ENCODE data around the gene TAGAP.

DNA sequence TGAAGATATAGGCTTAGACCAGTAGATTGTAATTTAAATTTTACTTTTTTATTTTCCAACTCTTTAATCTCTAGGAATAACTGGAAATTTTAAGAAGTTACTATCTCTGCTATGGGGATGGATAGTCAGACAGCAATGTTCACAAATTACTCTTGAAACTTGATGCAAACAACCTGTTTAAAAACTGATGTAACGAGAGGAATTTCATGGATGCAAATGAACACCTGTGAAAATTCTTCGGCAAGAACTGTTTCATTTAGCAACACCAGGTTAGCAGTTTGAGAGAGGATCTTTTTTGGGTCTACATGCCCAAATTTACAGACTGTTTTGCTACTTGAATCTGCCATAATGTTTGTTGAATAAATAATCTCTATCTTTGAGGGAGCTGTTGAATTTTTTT, 24.8 kb downstream of the TAGAP start:
- no peak for TF ChIP-seq ZSCAN18 (CRISPR knock-in tag; IDR thresholded peaks at IDR 0.05)
- TF ChIP-seq, protein P1, sequence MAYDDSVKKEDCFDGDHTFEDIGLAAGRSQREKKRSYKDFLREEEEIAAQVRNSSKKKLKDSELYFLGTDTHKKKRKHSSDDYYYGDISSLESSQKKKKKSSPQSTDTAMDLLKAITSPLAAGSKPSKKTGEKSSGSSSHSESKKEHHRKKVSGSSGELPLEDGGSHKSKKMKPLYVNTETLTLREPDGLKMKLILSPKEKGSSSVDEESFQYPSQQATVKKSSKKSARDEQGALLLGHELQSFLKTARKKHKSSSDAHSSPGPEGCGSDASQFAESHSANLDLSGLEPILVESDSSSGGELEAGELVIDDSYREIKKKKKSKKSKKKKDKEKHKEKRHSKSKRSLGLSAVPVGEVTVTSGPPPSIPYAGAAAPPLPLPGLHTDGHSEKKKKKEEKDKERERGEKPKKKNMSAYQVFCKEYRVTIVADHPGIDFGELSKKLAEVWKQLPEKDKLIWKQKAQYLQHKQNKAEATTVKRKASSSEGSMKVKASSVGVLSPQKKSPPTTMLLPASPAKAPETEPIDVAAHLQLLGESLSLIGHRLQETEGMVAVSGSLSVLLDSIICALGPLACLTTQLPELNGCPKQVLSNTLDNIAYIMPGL (CRISPR knock-in tag; IDR thresholded peaks at IDR 0.05) = no peak
- TF ChIP-seq MLX (CRISPR knock-in tag; IDR thresholded peaks at IDR 0.05) = no peak
- no peak for TF ChIP-seq PREB (CRISPR knock-in tag; IDR thresholded peaks at IDR 0.05; ENCODE audit: borderline replicate concordance)
- TF ChIP-seq, protein P2, sequence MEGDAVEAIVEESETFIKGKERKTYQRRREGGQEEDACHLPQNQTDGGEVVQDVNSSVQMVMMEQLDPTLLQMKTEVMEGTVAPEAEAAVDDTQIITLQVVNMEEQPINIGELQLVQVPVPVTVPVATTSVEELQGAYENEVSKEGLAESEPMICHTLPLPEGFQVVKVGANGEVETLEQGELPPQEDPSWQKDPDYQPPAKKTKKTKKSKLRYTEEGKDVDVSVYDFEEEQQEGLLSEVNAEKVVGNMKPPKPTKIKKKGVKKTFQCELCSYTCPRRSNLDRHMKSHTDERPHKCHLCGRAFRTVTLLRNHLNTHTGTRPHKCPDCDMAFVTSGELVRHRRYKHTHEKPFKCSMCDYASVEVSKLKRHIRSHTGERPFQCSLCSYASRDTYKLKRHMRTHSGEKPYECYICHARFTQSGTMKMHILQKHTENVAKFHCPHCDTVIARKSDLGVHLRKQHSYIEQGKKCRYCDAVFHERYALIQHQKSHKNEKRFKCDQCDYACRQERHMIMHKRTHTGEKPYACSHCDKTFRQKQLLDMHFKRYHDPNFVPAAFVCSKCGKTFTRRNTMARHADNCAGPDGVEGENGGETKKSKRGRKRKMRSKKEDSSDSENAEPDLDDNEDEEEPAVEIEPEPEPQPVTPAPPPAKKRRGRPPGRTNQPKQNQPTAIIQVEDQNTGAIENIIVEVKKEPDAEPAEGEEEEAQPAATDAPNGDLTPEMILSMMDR (IDR thresholded peaks at IDR 0.05) = no peak
- TF ChIP-seq, protein P3, sequence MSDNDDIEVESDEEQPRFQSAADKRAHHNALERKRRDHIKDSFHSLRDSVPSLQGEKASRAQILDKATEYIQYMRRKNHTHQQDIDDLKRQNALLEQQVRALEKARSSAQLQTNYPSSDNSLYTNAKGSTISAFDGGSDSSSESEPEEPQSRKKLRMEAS (CRISPR knock-in tag; IDR thresholded peaks at IDR 0.05) = no peak
- no peak for TF ChIP-seq ATF1 (CRISPR knock-in tag; IDR thresholded peaks at IDR 0.05)
- no peak for TF ChIP-seq ETV6 (CRISPR knock-in tag; IDR thresholded peaks at IDR 0.05)
- no peak for TF ChIP-seq ZNF396 (CRISPR knock-in tag; IDR thresholded peaks at IDR 0.05; ENCODE audit: borderline replicate concordance)
- TF ChIP-seq ZNF138 (CRISPR knock-in tag; conservative IDR thresholded peaks at IDR 0.05) = no peak

All from WTC11 (cell line).